HG03159 (cell line): ENCODE results near the gene SLCO1B1.
A peak's percentile ranks its signal among the peaks of the same experiment; 100 is the strongest.
"Not testable (repeated sequence)": the region's sequence is repeated elsewhere in the genome, so short reads cannot be mapped to it uniquely, and the experiment has no call there.

Experiments
- ATAC-seq: cut with Tn5 transposase; IDR thresholded peaks from one replicate; pipeline ENCODE4 v1.9.1; 2021; ENCODE audit warnings: mild to moderate bottlenecking, moderate library complexity; ENCODE audit not compliant: unreplicated experiment

SLCO1B1 gene, protein sequence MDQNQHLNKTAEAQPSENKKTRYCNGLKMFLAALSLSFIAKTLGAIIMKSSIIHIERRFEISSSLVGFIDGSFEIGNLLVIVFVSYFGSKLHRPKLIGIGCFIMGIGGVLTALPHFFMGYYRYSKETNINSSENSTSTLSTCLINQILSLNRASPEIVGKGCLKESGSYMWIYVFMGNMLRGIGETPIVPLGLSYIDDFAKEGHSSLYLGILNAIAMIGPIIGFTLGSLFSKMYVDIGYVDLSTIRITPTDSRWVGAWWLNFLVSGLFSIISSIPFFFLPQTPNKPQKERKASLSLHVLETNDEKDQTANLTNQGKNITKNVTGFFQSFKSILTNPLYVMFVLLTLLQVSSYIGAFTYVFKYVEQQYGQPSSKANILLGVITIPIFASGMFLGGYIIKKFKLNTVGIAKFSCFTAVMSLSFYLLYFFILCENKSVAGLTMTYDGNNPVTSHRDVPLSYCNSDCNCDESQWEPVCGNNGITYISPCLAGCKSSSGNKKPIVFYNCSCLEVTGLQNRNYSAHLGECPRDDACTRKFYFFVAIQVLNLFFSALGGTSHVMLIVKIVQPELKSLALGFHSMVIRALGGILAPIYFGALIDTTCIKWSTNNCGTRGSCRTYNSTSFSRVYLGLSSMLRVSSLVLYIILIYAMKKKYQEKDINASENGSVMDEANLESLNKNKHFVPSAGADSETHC

DNA sequence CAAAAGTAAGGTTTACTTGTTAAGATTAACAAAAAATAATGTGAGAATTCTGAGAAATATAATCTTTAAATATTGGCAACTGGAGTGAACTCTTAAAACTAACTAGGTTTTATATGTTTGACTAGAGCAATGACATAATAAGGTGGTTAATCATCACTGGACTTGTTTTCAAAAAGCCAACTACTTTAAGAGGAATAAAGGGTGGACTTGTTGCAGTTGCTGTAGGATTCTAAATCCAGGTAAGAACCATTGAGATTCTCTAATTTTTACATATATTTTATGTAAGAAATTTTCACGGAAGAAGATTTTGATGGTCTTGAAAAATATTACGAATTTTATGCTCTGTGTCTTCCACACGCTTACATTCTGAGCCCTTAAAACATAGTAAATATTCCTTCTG lies at the start of gene SLCO1B1:
Gene SLCO1B1 (plus strand): TSS at position 197 of the 400 bp plus-strand sequence. CDS start 10,381 bp downstream, outside the sequence.
- no peak for ATAC-seq

DNA sequence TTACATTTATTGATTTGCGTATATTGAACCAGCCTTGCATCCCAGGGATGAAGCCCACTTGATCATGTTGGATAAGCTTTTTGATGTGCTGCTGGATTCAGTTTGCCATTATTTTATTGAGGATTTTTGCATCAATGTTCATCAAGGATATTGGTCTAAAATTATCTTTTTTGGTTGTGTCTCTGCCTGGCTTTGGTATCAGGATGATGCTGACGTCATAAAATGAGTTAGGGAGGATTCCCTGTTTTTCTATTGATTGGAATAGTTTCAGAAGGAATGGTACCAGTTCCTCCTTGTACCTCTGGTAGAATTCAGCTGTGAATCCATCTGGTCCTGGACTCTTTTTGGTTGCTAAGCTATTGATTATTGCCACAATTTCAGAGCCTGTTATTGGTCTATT lies 46.2 kb upstream of the SLCO1B1 start:
- not testable (repeated sequence) for ATAC-seq

DNA sequence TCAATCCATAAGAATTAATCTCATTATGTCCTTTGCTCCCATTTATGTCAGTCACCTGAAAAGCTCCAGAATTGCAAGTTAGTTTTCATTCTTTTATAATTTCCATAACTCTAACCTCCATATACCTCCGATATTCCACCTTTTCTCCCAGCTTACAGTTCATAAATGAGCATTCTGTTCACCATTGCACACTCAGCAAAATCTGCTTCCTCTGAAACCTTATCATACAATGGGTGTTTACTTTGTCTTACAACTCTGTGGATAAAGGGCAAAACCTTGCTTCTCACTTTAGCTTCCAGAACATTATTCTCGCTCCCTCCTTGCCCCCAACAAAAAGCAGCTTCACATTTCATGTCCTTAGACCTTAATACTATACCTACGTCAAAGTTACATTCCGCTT lies 19.3 kb upstream of the SLCO1B1 start:
- no peak for ATAC-seq

DNA sequence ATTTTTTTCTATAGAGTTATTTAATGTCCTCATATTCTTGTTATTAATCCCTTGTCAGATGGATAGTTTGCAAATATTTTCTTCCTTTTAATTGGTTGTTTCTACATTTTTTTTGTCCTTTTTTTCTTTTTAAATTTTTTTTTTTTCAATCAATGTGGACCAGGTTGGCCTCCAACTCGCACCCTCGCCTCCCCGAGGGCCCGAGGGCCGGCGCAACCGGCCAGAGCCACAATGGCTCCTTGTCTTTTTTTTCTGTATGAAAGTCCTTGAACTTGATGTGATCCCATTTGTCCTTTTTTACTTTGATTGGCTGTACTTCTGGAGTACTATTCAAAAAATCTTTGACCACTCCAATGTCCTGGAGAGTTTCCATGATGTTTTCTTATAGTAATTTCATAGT lies 17.7 kb upstream of the SLCO1B1 start:
- ATAC-seq = no peak

DNA sequence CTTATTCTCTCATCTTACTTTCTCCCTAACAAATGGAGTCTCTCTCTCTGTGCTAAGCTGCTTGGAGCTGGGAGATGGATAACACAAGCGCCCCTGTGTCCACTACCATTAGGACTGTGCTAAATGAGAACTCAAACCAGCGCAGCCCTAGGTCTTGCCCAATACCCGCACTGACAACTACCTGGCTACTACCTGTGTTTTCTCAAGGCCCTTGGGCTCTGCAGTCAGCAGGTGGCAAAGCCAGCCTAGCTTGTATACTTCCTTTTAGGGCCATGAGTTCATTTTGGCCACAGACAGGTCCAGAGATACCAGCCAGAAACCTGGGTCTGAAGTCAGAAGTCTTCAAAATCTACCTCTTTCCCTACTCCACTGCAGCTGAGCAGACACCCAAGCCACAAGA lies 13.0 kb upstream of the SLCO1B1 start:
- no peak for ATAC-seq

DNA sequence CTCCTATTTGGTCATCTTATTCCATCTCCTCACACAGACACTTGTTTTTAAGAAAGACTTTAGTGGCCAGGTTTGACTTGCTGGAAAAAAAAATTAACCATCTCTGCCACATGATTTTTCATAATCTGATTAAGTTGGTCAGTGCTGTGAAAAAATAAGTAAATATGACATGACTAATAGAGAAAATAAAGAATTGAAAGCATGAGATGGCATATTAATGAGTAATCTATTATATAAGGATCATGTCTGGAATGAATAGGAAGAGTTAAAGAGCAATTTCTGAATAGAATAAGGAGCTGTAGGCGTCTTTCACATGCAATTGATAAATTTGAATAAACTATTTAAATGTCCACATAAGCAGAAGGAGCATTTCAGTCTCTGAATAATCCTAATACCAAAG lies 12.2 kb upstream of the SLCO1B1 start:
- ATAC-seq = no peak

DNA sequence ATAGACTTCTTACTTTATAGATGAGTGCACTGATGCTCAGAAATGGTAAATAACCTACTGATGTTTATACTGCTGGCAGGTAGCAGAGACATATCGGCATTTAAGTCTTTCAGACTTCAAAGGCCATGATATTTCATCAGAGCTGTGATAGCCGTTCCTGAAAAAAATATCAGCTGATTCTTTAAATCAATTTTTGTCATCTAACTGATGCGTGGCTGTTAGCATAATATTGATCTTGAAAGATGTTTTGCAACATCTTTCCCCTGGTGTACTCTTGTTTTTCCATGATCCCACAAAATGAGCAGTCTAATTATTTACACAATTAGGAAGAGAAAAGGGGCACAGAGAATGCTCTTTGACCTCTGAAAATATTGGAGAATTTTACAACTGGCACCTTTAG lies 1.6 kb upstream of the SLCO1B1 start:
- no peak for ATAC-seq

DNA sequence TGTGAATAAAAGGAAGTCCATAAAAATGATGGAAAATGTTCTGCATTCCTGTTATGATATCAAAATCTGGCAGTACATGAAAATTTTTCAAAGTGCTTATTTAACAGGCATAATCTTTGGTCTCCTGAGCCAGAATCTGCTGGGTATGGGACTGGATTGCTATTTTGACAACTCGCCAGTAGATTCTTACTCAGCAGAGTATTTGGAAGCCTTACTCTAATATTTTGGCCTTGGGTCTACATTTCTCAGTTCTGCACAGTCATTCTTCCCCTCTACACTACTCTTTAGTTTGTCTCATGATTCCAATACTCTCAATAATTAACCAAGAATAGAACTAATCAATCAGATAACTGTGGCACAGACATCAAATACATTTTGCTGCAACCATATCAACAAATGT lies 1.1 kb upstream of the SLCO1B1 start:
- no peak for ATAC-seq

DNA sequence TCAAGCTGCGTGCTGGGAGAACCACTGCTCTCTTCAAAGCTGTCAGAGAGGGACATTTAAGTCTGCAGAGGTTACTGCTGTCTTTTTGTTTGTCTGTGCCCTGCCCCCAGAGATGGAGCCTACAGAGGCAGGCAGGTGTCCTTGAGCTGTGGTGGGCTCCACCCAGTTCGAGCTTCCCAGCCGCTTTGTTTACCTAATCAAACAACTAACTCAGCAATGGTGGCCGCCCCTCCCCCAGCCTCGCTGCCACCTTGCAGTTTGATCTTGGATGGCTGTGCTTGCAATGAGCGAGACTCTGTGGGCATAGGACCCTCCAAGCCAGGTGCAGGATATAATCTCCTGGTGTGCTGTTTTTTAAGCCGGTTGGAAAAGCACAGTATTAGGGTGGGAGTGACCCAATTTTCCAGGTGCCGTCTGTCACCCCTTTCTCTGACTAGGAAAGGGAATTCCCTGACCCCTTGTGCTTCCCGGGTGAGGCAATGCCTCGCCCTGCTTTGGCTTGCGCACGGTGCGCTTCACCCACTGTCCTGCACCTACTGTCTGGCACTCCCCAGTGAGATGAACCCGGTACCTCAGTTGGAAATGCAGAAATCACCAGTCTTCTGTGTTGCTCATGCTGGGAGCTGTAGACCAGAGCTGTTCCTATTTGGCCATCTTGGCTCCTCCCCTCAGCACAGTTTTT lies 6.5 kb downstream of the SLCO1B1 start:
- ATAC-seq = not testable (repeated sequence)

DNA sequence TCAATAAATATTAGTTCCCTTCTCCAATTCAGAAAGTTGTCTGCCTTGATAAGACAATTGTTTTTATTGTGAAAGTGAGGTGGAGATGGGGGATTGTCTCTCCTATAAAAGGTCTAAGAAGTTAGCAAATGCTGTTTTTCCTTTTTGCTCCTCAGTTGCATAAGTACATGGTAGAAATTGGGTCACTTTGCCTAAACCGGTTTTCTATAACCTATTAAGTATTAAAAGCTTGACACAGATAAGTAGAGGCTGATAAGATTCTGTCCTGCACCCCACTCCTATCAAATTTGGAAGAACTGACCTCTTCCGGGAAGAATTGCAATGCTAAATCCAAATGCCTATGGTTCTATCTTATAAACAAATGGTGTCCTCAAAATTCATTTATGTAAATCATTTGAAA lies 7.0 kb downstream of the SLCO1B1 start:
- no peak for ATAC-seq

DNA sequence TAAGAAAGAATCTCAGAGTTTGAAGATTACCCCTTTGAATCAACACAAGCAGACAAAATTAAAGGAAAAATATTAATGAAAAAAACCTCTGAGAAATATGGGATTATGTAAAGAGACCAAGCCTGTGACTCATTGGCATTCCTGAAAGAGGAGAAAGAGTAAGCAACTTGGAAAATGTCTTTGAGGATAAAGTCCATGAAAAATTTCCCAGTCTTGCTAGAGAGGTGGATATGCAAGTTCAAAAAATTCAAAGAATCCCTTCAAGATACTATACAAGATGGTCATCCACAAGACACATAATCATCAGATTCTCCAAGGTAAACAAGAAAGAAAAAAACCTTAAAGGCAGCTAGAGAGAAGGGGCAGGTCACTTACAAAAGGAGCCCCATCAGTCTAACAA lies 13.3 kb downstream of the SLCO1B1 start:
- no peak for ATAC-seq

DNA sequence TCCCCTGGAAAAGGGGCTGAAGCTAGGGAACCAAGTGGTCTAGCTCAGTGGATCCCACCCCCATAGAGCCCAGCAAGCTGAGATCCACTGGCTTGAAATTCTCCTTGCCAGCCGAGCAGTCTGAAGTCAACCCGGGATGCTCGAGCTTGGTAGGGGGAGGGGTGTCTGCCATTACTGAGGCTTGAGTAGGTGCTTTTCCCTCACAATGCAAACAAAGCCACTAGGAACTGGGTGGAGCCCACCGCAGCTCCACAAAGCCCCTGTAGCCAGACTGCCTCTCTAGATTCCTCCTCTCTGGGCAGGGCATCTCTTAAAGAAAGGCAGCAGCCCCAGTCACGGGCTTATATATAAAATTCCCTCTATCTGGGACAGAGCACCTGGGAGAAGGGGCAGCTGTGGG lies 18.9 kb downstream of the SLCO1B1 start:
- not testable (repeated sequence) for ATAC-seq

DNA sequence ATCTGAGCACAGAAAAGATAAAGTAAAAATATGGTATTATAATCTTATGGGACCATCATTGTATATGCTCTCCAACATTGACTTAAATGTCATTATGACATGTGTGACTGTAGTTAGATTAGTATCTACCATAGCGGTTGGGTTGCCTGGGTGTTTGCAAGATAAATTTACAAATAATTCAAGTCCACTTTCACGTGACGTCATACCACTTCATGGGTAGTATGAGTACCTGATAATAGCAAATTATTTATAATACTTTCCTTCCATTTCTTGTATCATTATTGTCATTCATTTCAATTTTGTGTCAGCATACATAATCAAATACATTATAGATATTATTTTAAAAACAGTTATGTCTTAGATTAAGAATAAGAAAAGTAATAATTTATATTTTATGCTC lies 20.2 kb downstream of the SLCO1B1 start:
- ATAC-seq = no peak

DNA sequence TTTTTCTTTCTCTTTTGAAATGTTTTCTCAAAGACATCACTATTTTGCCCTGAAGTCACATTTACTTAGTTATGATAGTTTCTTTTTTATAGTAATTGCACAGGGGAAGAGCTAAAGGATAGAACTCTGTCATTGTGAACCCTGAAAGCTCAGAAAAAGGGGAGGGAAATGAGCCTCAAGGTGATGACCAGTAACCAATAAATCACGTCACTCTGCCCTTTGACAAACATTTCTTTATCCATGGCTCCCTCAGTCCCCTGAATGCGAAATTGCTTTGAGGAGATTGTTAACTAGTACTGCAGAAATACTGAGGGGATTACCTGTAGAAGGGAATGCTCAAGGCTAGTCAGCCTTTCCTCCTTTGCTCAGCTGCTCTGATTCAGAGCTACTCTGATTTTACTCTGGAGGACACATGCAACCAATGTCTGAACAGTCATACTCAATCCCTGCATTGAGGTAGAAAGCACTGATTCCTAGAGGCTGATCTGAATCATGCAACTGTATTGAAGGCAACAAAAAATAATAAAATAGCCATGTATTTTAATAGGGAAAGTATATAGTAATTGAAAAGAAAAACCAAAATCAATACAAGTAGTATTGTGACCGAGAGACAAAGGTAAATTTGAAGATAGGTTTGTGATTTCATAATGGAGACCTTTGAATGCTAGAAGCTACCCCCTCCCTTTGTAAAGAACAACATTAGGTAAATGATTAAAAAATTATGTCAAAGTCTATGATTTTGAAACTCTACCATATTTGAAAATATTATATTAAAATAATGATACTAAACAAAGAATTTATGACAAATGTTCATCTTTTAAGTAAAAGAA lies 24.7 kb downstream of the SLCO1B1 start:
- ATAC-seq = no peak

DNA sequence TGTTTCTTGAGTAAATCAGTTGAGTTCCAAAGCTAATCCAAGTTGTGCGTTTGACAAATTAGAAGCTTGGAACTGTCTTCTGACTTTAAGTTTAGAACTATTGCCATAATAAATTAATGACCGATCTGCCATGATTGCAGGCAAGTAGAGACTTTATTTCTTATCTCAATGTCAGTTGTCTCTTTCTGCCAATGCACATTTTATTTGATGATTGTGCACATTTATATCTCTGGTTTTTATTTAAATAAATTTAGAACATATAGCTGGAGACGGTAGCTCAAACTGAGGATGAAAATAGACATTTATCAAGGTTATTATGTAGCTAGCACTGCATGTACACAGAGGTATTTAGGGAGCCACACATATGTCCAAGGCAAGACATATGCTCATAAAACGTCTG lies 34.1 kb downstream of the SLCO1B1 start:
- ATAC-seq = no peak

DNA sequence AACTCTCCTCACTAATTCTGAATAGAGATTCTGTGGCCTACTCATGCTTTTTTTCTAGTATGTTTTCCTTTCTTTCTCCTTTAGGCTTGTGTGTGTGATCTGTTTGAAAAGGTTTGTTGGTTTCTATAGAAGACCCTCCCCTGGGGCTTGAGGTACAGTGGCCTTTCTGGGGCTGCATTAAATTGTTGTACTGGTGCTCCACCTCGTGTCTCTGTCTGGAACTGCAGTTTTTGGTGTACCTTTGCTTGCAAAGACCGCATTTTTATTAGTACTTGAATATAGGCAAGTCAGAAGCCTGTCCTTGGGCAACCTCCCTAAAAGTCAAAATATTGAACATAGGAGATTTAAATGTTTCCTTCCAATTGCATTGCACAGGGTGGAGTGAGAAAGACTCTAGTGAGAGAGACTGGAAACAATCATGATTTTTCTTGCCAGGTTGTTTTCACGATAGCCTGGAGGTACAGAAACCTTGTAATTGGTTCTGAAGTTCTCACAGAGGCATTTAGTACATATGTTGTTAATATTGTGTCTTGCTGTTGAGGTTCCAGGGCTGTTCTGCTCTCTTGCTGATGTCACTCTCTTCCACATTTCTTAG lies 39.0 kb downstream of the SLCO1B1 start:
- peak; percentile 83 for ATAC-seq

DNA sequence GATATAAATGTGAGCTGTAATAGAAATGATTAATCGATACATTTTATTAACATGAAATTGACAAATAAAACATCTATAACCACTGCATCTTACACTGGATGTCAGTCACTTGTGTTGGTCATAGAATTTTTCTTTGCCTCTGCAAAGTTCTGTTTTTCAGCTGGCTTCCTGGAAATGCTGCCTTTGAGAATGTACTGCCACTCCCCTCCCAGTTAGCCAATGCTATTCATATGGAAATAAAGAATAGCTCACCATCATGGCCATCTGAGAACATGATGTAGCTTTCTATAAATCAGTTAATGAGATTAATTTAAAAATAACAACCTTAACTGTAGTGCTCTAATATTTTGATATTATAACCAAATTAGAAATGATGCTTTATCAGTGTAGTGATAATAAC lies 41.1 kb downstream of the SLCO1B1 start:
- ATAC-seq = no peak

DNA sequence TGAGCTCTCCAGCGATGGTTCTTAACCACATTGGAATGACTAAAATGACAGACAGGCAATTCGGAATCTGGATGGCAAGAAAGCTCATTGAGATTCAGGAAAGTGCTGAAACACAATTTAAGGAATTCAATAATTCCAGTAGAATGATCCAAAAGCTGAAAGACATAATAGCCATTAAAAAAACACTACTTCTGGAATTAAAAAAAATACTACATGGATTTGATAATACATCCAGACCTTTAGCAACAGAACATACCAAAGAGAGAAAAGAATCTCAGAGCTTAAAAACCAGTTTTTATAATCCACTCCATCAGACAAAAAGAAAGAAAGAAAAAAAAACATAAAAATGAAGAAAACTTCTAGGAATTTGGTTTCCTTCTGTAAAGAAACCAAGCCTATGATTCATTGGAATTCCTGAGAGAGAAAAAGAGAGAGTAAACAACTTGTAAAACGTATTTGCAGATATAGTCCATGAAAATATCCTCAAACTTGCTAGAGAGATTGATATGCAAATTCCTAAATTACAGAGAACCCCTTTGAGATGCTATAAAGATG lies 52.8 kb downstream of the SLCO1B1 start:
- ATAC-seq = no peak

DNA sequence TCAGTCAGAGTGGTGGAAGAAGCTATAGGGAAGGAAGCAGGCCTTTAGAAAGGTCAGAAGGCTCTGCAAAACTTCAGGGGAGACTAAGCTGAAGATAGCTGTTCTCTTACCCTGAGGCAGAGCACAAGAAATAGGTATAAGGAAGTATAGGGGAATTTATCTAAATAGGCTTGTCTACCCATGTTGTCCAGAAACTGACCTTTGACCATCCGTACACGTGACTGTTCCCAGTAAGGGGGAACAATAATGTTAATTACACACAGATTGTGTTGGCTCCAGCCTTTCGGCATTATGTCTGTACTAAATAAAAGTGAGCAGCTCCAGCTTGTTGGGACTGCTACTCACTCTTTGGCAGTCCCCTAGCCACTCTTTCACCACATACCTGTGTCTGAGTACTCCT lies 59.0 kb downstream of the SLCO1B1 start:
- ATAC-seq = no peak

DNA sequence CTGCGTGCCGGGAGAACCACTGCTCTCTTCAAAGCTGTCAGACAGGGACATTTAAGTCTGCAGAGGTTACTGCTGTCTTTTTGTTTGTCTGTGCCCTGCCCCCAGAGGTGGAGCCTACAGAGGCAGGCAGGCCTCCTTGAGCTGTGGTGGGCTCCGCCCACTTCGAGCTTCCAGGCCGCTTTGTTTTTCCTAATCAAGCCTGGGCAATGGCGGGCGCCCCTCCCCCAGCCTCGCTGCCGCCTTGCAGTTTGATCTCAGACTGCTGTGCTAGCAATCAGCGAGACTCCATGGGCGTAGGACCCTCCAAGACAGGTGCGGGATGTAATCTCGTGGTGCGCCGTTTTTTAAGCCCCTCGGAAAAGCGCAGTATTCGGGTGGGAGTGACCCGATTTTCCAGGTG lies 83.4 kb downstream of the SLCO1B1 start:
- ATAC-seq = not testable (repeated sequence)
